Islet precursor cell (in vitro differentiated cells): ENCODE measurements around the gene TBC1D10A.

Source experiments
- DNase-seq: peaks from one replicate; pipeline ENCODE4 v3.0.0-alpha.2; 2018

Gene TBC1D10A

DNA sequence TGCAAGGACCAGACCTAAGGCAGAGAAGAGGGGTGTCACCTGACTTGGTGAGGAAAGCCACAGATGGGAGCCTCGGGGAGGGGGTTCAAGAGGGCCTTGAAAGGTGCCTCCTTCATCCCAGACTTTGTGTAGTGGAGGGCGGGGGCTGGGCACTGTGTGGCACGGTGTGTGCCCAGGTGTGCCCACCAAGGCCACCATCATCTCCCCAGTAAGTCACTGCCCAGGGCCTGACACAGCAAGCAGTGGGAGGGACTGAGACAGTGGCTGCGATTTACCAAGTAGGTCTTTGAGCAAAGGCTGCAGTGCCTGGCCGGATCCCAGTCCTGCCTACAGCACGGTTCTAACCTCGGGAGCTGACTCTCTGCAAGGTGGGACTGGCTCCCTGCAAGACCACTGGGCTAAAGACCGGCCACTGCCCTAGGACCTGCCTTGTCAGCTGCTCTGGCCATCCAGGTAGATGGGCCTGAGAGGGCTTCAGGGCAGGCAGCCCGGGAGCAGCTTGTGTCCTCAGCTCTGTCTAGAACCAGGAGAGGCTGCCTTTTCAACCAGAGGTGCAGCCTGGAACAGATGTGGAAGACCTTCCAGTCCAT, 61.5 kb downstream of the TBC1D10A start:
- DNase-seq, result no peak

DNA sequence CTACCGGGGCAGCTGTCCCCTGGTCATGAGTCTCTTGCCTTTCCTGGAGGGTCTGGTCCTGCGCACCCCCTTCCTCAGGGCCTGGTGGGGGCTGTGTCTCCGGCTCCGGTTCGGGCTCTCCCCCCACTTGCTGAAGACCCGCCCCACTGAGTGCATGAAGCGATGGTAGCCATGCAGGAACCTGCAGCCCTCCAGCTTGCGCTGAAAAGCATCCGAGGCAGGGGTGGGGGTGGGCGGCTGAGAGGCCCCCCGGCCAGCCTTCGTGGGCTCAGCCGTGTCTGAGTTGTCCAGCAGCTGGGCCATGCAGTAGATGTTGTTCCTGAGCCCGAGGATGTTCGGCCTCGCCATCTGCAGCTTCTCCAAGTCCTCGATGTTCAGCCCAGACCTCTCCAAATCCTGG, 62.9 kb downstream of the TBC1D10A start:
- no peak for DNase-seq

DNA sequence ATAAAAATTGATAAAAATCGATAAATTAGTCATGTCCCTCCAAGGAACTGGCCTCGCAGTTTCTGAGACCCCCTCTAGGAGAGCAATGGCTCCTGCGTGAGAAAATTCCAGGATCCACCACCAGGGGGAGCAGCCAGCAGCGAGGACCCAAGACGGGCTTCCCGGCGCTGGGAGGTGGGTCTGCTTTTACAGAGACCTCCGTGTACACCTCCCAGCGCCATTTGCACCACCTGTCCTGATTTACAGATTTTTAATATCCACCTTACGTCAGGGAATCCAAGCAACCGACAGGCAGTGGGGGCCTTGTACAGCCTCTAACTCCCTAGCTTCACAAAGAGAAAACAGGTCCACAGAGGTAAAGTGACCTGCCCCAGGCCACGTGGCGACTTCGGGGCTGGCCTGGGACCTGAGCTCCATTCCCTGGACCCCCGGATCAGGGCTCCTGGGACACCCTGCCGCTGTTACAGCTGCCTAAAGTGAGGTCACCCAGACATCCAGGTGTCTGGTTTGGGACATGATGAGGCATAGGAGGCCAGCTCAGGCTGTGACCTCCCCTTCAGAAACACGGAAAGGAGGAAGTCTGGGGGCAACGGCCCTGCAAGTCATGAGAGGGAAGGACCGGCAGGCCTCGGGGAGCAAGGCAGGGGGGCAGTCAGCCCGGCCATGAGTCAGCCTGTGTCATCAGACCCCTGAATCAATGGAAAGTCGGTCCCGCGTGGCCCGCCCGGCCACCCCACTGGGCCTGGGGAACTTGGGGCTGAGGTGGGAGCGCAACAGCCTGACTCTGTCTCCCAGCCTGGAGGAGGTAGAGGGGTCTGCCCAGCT, 63.6 kb downstream of the TBC1D10A start:
- peak; percentile 84 for DNase-seq

DNA sequence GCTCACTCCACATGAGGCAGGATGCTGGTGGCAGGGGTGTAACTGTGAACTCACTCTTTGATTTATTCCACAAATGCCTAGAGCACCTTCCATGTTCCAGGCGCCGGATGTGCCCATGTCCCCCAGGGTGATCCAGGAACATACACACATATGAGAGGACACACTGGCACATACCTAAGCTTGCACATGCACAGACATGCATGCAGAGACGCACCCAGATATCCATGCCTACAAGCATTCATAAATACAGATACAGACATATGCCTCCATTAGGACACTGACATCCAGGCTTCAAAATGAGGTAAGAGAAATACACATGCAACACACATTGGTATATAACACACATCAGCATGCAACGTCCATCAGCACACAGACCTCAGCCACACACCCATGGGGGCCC, 64.6 kb downstream of the TBC1D10A start:
- DNase-seq, result no peak

DNA sequence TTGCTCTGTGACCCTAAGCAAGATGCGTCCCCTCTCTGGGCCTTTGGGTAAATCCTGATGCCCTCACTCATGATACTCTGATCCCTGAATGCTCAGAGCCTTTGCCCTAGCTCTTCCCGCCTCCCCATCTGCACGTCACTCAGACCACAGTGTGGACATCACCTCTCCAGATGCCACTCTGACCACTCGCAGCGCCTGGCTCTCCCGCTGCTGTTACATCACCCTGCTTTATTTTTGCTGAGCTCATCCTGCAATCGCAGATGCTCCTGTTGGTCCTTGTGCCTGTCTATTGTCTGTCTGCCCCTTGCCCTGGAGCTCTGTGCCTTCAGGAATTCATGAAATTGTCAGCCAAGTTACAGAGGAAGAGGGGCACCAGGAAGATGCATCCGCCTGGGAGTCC, 65.6 kb downstream of the TBC1D10A start:
- DNase-seq, result peak; percentile 77

DNA sequence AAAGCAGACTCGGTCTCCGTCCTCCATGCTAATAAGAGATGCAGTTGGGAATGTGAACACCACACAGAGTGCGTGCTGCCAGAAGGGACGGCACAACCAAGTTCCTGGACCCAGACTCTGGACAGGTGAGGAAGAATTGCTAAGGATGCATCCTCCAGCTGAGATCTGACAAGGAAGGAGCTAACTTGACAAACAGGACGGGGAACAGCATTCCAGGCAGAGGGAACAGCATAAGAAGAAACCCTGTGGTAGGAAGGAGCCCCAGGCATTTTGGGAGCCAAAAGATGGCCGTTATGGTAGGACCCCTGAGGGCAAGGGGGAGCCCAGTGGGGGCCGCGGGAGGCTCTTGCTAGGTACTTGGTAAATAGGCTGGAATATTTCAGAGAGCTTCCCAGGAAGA, 66.1 kb downstream of the TBC1D10A start:
- DNase-seq, result no peak

DNA sequence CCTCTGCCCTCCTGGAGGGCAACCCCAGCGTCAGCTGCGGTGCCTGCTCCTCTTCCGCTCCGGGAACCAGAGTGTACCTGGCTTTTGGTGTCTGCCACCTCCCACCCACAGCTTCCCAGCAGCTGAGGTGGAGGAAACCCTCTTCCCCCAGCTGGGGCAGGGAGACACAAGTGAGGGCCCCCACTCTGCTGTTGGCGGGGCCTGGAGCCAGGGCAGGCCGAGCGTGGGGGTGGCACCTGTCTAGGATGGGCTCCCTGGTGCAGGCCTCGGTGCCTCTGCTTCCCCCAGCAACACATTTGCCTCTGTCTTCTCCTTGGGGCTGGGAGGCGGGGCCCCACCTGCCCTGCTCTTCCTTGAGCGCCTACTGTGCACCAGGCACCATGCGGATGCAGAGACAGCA, 66.5 kb downstream of the TBC1D10A start:
- DNase-seq, result no peak

DNA sequence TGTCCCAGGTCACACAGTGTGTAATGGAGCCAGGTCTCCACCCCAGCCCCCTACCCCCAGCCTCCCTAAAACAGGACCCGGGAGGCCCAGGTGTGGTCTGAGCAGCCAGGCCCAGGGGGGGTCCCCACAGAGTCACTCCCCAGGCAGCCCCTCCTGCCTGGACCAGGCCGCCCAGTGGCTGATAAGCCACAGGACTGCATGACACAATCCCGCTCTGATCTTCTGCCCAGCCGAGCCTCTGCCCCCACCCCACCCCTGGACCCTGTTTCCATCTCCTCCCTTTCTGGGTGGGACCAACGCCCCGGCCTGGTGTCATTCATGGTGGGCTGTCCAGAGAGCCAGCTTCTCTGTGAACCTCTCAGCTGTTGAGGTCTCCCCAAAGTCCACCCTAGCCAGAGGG, 72.4 kb downstream of the TBC1D10A start:
- no peak for DNase-seq

DNA sequence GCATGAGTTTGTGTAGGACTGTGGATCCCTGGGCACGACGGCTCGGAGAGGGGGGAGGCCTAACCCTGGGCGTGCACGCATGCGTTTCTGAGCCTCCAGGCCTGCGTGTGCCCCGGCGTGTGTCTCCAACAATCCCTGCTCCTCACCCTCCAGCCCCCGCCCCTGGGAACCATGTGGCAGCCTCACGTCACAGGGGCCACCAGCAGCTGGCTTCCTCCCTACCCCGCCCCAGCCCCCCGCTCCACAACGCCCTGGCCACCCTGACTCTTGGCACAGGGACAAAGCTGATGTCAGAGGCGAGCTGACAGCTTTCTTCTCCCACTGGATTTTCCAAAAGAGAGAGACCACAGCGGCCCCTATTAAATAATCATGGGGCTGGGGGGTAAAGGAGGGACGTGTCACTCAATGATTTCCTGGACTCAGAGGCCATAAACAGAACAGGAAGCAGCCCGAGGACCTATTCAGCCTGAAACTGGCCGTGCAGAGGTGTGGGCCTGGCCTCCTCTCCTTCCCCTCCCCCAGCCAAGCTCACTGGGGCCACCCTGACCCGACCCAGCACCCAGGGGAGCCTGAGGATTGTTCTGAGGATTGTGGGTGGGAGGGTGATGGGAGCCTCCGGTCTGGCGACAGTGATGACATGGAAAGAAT, 73.4 kb downstream of the TBC1D10A start:
- no peak for DNase-seq

DNA sequence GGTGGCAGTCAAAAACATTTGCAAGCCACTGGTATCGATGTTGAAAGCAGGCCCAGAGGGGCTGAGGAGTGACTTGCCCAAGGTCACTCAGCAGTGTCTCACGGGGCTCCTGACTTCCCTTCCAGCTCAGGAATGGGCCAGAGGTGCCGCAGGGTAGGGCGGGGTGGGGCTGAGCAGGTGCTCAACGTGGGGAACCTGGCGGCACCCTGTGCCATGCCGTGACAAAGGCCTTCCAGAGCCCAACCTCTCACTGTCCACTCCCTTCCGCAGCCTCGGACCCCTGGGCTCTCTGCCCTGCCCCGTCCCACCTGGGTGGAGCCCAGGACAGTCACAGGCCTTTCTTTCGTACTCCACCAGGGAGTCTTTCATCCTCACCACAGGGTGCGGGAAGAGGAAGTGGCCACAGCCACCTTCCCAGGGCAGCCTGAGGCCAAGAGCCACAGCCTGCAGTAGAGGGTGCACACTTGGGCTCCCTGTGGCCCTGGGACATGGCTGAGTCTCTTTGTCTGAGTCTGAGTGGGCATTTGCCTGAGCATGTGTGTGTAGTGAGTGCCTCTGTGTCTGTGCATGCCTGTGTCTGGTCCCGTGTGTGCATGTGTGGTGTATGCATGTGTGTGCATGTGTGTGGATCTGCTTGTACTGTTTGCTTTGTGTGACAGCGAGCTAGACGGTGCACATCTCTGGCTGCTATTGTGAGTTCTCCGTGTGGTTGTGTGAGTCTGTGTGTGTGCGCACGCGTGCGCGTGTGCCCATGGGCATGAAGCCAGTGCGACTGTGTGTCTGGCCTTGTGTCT, 74.1 kb downstream of the TBC1D10A start:
- no peak for DNase-seq

DNA sequence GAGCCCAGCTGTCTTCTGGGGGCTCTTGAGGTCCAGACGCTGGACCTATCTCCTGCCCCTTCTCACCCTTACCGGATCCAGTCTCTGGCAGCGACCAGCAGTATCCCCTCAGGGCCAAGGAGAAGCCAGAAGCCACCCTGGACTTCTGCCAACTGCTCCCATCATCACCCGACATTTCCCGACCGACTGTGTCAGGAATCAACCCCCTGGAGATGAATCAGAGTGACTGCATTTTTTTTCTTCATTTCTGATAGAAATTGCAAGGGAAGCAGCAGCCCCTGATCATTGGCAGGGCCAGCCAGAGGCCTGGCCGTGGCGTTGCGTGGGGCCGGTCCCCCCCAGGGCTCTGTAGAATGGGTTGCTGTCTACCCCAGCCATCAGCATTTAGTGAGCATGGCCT, 75.0 kb downstream of the TBC1D10A start:
- DNase-seq, result no peak

DNA sequence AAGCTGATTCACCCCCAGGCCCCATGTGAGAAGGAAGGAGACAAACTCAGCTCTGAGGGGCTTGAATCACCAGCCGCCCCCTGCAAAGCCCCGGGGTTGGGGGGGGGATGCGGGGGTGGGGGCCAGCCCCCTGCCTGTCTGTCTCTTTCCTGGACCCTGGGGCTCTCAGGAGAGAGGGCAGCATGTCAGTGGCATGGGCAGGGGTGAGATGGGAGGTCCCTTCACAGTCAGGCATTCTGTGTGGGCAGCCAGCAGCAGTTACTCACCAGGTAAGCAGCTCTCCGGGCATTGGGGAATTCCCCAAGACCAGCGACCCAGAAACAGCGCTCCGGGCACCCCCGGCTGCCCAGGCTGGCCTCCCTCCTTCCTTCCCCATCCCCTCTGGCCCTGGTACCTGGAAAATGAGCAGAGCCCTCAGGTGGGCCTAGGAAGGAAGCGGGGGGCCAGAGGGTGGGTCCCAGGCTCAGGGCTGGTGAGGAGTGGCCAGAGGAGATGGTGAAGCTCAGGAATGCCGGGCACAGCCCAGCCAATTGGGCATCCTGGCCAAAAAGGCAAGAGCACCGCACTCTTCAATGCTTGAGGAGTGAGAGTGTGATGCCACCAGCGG, 76.0 kb downstream of the TBC1D10A start:
- no peak for DNase-seq

DNA sequence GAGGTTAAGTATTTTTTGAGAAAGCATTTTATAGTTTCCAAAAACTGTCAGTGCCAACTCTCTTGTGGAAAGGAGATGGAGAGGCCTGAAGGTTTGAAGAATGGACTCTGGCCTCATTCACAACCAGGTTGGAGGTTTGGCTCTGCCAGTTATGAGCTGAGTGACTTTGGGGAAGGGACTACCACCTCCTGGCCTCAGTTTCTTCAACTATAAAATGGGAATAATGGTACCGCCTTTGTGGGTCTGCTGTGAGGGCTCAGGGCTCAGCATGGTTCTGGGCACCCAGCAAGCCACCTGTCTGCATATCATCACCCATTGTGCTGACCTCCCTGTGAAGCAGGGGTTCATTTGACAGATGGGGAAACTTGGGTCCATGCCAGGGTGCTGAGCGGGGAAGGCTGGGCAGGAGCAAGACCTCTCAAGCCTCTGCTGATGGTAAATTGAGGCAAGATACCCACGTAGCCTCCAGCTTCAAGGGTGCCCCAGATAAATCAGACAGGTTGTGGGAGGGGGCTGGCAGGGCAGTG, 76.6 kb downstream of the TBC1D10A start:
- no peak for DNase-seq

DNA sequence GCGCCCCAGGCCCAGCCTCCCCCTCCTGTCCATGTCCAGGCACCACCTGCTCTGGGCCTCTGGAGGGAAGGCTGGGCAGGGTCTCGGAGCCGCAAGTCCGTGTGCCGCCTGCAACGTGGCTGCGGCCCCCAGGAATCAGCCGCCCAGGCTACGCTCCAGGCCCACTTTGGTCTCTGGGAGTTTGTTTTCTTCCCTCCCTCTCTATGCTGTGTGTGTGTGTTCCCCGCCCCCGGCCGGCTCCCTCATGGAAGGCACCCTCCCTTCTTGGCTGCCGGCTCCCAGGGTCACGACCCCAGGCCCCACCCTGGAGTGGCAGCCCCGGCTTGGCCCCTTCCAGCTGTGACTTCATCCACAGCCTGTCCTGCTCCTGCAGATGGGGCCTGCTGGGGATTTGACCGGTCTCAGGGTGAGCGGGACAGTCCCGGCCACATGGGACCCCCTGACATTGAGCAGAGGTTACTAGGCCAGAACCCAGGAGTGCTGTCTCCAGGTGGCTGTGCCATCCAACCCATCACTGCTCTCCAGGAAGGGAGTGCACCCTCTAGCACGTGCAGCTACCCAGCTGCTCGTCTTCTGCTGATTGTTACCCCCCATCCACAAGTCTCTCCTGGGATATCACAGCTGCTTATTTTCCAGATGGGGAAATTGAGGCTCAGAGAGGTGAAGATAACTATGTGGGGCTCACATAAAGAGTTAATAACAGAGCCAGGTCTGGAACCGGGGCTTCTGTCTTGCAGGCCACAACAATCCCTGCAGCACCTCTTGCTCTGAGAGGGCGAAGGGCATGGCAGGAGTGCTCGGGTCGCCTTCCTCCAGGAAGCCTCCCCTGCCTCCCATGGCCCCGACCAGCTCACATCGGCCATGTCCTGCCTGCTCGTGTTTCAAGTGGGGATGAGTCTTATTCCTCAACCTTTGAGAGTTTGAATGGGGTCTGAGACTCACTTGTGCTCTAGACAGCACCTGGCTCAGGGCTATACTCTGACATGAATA, 77.4 kb downstream of the TBC1D10A start:
- DNase-seq, result no peak

DNA sequence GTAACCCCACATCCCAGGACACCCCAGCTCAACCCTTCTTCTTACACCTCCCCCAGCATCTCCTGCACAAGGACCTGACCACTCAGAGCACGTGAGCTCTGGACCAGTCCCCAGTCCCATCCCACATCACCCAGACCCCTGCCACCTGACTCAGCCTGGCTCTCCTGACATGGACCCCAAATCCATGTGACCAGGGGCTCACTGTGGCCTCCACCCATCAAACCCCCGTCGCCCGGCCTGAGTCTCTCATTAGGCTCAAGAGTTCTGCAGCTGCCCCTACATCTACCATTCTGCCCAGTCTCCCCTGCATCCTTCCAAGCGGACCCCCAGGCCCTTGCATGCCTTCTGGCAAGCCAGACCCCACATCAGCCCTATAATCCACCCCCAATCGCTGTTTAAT, 78.3 kb downstream of the TBC1D10A start:
- no peak for DNase-seq

DNA sequence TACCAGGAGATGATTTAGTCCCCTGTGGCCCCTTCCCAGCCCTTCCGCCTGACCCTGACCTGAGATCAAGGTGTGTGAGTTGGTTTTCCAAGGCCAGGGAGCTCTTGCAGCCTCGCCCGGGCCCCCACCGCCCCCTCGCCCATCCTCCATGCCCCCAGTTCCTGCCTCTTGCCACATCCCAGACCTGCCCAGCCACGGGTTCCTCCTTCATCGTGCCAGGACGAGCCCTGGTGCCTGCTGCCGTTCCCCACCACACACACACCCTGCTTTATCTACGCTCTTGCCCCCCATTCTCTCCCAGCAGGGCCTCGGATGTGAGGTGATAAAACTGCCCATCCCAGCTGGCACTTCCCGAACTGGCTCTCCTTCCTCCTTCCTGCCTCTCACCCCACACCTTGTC, 78.8 kb downstream of the TBC1D10A start:
- DNase-seq, result no peak

DNA sequence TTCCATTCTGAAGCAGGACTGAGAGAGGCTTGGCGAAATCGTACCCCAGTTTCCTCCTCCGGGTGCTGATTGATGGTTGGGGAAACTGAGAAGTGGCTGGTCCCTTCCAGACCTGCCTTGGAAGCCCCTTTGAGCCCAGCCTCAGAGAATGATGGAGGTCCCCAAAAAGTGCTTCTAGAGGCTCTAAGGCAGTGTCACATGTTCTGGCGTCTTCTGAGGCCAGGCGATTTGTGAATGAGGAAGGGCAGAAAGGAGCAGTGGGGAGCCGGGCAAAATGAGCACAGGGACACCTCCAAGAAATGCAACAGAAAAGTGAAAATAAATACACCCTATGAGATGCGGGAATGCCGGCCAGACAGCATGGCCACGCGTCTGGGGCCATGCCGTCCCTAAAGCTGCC, 79.2 kb downstream of the TBC1D10A start:
- no peak for DNase-seq

DNA sequence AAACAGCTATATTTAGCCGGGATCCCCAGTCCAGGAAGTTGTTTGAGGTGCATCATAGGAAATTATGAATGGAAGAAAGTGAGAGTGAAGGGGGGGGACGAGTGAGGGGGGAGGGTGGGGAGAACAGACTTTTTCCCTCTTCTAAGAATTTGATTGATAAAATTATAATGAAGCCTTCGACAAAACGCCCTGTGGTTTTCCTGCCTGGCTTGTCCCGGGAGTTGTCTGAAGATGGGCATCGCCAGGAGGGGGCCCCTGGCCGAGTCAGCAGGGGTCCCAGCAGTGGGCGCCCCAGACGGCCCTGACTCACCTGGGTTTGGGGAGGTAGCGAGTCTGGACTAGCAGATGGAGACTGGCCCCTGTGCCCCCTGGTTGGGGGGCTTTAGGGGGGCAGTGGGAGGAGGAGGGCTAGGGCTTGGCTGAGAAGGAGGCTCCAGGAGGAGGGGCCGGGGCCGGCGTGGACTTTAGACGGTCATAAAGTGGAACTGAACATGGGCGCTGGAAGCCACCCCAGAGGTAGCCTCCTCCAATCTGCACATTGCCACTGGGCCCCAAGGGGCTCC, 79.8 kb downstream of the TBC1D10A start:
- DNase-seq, result no peak

DNA sequence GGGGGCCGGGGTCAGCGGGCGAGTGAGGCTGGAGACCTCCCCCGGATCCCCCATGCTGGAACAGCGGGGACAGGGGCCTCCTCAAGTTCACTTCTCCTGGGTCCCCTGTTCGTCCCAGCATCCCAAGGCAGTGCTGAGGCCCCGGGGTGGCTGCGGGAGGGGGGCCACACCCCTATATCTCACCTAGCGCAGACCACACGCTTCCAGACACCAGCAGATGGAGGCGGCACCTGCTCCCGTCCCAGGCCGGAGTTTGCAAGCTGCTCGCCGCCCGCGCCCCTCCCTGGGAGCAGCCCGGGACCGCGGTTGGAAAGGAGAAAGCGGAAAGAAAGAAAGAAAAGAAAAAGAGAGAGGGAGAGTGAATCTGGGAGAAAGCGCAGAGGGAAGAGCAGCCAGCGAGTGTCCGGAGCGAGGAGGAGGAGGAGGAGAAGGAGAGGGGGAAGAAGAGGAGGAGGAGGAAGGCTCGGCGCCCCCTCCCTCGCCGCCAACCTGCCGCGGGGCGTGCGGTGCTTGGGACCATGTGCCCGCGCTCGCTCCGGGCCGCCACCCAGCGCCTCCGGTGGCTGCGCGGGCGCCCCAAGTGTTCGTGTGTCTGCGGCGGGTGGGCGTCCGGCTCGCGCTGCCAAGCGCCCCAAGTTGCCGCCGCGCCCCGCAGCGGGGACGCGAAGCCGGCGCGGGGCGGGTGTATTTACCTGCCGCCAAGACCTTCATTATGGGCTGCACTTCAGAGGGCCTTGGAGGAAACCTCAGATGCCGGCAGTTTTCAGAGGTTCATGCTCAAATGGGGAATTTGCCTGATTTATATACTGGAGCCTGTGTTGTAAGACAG, 80.5 kb downstream of the TBC1D10A start, which contains the start of gene LIF:
TSS of gene LIF (minus strand) at position 775 of the 829 bp plus-strand sequence. CDS start at position 711, 64 bp downstream.
- no peak for DNase-seq
